Parathyroid adenoma (tissue), 2 donors: ENCODE results near the gene CEBPA.

Experiments
- H2AFZ ChIP-seq: fragments of 300-600 bp; sonication (generic); one replicate; pipeline ENCODE4 v1.7.0; 2017; ENCODE audit warnings: antibody characterized with exemption, mild to moderate bottlenecking
- H3K27ac ChIP-seq: fragments of 300-600 bp; sonication (generic); one replicate; pipeline ENCODE4 v1.7.0; 2017
- H3K27me3 ChIP-seq: fragments of 300-600 bp; sonication (generic); one replicate; pipeline ENCODE4 v1.7.0; 2017; ENCODE audit warnings: low read length; ENCODE audit not compliant: control insufficient read depth, insufficient read depth
- H3K36me3 ChIP-seq: fragments of 300-600 bp; sonication (generic); one replicate; pipeline ENCODE4 v1.7.0; 2017; ENCODE audit warnings: low read length; ENCODE audit not compliant: control insufficient read depth, insufficient read depth
- H3K4me1 ChIP-seq: fragments of 300-600 bp; sonication (generic); one replicate; pipeline ENCODE4 v1.7.0; 2017; ENCODE audit warnings: control low read depth
- H3K4me2 ChIP-seq: fragments of 300-600 bp; sonication (generic); one replicate; pipeline ENCODE4 v1.7.0; 2017; ENCODE audit warnings: low read length
- H3K4me3 ChIP-seq: fragments of 300-600 bp; sonication (generic); one replicate; pipeline ENCODE4 v1.7.0; 2017; ENCODE audit warnings: low read depth, low read length
- H3K79me2 ChIP-seq: fragments of 300-600 bp; sonication (generic); one replicate; pipeline ENCODE4 v1.7.0; 2017; ENCODE audit warnings: control low read depth
- H3K9ac ChIP-seq: fragments of 300-600 bp; sonication (generic); one replicate; pipeline ENCODE4 v1.7.0; 2017; ENCODE audit warnings: mild to moderate bottlenecking
- H3K9me3 ChIP-seq: fragments of 300-600 bp; sonication (generic); one replicate; pipeline ENCODE4 v1.7.0; 2017; ENCODE audit warnings: low read length; ENCODE audit not compliant: control insufficient read depth
- TF ChIP-seq, protein P1 (sequence below): fragments of 300-600 bp; sonication (generic); IDR thresholded peaks from one replicate; pipeline ENCODE4 v1.7.0; 2017; ENCODE audit warnings: antibody characterized with exemption, mild to moderate bottlenecking
- donor health status: primary hyperparathyroidism.

CEBPA gene

DNA sequence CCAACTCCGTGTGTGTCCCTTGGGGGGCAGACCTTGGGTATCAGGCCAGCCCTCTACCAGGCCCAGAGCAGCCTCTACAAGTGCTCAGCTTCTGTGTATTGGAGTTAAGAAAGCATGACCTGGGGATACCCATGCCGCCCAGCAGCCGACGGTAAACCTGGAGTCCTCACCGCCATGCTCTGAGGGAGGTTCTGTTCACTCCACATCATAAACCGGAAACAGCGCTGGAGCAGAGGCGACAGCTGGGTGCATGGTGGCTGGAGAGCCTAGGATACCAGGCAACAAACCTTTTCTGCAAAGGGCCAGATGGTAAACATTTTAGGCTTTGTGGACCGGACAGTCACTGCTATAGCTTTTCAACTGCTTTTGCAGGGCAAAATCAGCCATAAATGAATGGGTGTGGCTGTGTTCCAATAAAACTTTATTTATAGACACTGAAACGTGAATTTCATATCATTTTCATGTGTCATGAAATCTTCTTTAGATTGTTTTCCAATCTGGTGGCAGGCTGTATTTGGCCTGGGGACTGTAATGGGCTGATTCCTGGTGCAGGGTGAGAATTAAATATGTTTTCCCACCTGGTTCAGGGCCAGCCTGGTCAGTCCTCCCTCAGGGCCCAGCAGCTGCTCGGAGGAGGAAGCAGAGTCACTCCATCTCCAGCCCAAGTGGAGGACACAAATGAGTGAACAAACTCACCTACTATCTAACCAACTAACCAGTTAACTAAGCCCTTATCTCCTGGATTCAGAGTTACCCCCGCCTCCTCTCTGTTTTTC lies 30.9 kb downstream of the CEBPA start:
- Histone ChIP-seq H3K27ac (no peak overlapping the region), H3K79me2 (no peaks in the 10 kb centered on the region), H3K36me3 (no peaks in the 10 kb centered on the region), H3K4me3 (no peak overlapping the region), H3K9me3 (no peaks in the 10 kb centered on the region), H3K9ac (no peak overlapping the region), H3K4me2 (no peak overlapping the region), H2AFZ (no peak overlapping the region), H3K27me3 (no peaks in the 10 kb centered on the region), H3K4me1 (no peaks in the 10 kb centered on the region)
- TF ChIP-seq, protein P1, sequence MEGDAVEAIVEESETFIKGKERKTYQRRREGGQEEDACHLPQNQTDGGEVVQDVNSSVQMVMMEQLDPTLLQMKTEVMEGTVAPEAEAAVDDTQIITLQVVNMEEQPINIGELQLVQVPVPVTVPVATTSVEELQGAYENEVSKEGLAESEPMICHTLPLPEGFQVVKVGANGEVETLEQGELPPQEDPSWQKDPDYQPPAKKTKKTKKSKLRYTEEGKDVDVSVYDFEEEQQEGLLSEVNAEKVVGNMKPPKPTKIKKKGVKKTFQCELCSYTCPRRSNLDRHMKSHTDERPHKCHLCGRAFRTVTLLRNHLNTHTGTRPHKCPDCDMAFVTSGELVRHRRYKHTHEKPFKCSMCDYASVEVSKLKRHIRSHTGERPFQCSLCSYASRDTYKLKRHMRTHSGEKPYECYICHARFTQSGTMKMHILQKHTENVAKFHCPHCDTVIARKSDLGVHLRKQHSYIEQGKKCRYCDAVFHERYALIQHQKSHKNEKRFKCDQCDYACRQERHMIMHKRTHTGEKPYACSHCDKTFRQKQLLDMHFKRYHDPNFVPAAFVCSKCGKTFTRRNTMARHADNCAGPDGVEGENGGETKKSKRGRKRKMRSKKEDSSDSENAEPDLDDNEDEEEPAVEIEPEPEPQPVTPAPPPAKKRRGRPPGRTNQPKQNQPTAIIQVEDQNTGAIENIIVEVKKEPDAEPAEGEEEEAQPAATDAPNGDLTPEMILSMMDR, result no peak

DNA sequence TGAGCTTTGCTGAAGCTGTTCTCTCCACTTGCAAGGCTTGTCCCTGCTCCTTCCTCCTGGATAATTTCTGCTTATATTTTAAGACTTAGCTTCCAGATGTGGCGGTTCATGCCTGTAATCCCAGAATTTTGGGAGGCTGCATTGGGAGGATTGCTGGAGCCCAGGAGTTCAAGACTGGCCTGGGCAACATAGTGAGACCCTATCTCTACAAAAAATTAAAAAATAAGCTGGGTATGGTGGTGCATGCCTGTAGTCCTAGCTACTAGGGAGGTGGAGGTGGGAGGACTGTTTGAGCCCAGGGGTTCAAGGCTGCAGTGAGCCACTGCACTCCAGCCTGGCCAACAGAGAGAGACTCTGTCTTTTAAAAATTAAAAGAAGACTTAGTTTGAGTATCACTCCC lies 31.6 kb downstream of the CEBPA start:
- Histone ChIP-seq H3K9ac (no peak overlapping the region), H3K4me1 (no peaks in the 10 kb centered on the region), H2AFZ (no peak overlapping the region), H3K27me3 (no peaks in the 10 kb centered on the region), H3K79me2 (no peaks in the 10 kb centered on the region), H3K4me3 (no peak overlapping the region), H3K4me2 (no peak overlapping the region), H3K9me3 (no peaks in the 10 kb centered on the region), H3K27ac (no peak overlapping the region), H3K36me3 (no peaks in the 10 kb centered on the region)
- TF ChIP-seq, protein P1, result no peak

DNA sequence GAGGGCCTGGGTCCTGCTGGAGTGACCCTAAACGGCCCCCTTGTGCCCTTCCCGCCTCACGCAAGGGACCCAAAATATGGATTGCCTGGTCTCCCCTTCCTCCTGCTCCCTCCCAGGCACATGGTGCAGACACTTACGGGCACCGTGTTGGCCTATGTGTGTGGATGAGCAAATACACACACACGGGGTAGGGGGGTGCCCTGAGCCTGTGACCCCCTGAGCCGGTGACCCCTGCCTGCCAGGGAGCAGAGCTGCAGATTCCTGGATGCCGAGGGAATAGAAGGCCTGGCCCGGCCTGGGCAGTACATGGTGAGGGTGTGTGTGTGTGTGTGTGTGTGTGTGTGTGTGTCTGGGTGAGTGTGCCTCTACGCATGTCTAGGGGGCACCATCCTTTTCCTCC lies 33.3 kb downstream of the CEBPA start:
- no peaks in the 10 kb centered on the region for H3K36me3 ChIP-seq
- no peak overlapping the region for H3K4me2 ChIP-seq
- H3K27ac ChIP-seq, result no peak overlapping the region
- H3K9me3 ChIP-seq, result no peaks in the 10 kb centered on the region
- no peak overlapping the region for H3K4me3 ChIP-seq
- no peaks in the 10 kb centered on the region for H3K4me1 ChIP-seq
- no peaks in the 10 kb centered on the region for H3K79me2 ChIP-seq
- TF ChIP-seq, protein P1, result no peak
- no peak overlapping the region for H3K9ac ChIP-seq
- H2AFZ ChIP-seq, result no peak overlapping the region
- no peaks in the 10 kb centered on the region for H3K27me3 ChIP-seq

DNA sequence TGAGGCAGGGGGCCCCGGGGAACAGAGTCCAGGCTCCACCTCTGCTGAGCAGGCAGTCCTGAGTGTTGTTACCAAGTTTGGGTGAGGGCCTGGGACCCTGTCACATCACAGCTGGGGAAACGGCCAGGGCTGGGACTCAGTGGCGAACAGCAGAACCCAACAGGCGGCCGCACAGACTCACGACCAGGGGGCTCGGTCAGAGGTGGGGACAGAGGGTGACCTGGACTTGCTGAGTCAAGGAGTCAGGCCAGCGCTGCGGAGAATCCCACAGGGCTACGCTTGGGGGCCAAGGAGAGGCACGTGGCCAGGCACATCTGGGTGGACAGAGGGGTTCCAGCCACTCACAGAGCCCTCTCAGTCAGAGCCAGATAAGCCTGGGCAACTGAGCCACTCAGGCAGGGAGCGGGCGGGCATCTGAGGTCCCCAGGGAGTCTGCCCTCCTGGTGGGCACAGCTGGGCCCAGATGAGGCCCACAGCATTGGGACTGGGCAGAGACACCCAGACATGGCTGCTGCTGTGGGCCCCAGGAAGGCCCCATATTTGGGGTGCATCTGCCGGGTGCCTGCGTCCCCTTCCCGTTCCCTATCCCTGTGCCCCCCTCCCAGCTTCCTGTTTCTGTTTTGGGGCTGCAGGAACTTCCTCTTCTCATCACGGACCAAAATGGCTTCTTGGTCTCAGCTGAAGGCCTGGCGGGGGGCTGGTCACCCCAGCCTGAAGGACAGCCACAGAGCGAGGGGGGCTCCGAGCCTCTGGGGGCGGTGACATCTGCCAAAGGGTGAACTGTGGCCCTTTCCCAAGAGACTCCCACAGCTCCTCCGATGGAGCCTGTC lies 34.0 kb downstream of the CEBPA start:
- Histone ChIP-seq H2AFZ (no peak overlapping the region), H3K27me3 (no peaks in the 10 kb centered on the region), H3K27ac (no peak overlapping the region), H3K9ac (no peak overlapping the region), H3K9me3 (no peaks in the 10 kb centered on the region), H3K4me1 (no peaks in the 10 kb centered on the region), H3K4me3 (no peak overlapping the region), H3K36me3 (no peaks in the 10 kb centered on the region), H3K79me2 (no peaks in the 10 kb centered on the region), H3K4me2 (no peak overlapping the region)
- TF ChIP-seq, protein P1, result no peak
